Activated T-cell treated with anti-CD3 and anti-CD28 coated beads, Interleukin-2, amount 50 U/mL, for 1 hour (primary cell): Measurements from ENCODE around the gene FIGNL2.

Source experiments
- DNase-seq: peaks from one replicate; pipeline ENCODE4 v3.0.0-alpha.2; 2020

Gene FIGNL2

DNA sequence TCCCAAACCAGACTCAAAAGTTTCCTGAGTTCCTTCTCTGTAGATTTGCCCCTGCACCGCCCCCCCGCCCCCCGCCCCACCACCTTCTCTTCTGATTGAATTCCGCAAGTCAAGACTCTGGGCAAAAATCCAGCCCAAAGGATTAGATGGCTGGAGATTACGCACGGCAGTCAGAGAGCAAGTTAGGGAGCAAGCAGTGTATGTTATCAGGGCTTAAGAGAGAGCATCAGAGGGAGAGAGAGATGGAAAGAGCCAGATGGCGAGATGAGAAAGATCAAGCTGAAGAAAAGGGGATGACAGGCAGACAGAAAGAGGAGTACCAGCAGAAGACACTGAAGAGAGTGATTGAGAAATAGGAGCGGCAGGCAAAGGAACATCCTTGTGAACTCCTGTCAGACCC is 25.5 kb upstream of the FIGNL2 start:
- DNase-seq: no peak

DNA sequence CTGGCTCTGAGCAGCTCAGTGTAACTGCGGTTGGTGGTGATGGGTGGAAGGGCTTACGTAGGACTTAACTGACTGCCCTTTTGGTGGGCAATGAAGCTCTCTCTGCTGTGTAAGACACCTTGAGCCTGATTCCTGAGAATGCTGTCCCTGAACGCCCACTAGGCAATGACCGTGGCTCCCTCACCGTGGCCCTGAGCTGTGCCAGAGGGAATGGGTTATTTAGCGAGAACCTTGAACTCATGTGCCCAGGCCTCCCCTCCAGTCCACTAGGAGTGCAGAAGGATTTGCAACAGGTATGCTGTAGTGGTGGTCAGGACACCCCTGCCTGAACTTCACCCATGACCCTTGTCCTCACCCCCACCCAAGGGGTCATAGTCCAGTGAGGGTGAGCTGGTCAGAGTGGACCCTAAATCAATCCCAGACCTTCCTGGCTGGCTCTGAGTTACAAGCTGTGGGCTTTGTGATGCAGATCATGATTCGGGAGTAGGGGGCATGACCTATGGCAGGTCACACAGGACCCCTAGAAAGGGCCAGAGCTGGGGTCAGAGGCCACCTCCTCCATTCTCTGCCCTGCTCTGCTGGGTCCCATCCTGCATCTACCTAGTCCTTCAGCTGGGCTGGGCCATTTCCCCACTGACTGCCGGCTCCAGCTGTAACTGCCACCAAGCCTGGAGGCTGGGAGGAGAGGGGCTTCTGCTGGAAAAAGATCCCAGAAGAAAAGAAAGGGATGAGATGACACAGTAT is 24.9 kb upstream of the FIGNL2 start:
- no peak for DNase-seq

DNA sequence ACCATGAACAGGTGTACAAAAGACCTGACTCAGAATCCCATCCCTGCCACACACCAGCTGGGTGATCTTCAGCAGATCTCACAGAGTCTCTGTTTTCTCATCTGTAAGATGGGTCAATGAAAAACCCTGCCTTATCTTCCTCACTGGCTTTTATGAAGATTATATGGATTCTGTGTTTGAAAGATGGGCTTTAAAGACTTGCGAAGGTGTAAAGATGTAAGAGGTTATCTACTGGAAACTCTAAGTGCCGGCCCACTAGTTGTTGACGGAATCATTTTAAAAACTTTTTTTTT is 24.1 kb upstream of the FIGNL2 start:
- DNase-seq: no peak

DNA sequence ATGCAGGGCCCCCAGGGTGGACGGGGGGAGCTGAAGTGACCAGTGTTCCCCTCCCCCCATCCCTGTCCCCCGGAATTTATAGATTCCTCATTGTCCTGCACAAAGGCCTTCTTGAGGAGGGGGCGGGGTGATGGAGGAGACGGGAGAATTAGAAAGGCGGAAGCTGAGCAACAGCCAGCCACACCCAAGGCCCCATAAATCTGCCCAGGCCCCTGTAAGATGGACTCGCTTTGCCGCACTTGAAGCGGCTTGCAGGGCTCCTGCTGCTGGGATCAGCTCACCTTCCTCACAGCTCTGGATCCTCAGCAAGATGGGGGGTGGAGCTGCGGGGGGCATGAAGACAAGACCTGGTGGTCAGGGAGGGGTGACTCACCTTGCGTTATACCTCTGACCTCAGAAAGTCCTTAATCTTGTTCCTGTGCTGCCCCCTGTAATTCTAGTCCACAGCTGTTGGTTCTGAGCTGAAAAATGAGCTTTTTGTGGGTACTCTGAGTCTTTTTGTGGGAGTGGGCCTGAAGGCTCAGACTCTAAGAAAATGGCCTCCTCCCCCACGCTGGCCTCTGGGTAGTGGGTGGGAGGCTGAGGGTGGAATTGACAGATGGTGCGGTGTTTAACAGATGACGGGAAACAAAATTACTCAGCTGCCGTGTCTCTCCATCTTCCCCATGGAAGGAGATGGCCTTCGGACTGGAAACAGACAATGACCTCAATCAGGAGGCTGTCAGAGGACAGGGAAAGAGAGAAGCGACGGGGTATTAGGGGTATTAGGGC is 23.6 kb upstream of the FIGNL2 start:
- DNase-seq: no peak

DNA sequence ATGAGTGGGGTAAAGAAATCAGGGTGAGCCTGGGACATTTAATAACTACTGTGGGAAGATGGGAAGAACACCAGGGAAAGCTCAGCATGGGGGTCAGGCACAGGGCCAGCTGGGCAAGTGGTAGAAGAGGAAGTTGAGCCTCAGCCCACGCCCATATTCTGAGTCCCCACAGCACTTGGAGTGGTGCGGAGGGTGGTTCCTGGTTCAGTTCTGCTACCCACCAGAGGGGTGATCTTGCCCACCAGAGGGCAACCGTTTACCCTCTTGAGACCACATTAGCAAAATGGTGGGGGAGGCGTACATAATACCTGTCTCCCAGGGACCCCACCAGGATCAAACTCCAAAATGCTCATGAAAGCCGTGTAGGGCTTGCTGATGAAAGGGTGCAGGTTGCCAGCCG is 22.6 kb upstream of the FIGNL2 start:
- DNase-seq: no peak

DNA sequence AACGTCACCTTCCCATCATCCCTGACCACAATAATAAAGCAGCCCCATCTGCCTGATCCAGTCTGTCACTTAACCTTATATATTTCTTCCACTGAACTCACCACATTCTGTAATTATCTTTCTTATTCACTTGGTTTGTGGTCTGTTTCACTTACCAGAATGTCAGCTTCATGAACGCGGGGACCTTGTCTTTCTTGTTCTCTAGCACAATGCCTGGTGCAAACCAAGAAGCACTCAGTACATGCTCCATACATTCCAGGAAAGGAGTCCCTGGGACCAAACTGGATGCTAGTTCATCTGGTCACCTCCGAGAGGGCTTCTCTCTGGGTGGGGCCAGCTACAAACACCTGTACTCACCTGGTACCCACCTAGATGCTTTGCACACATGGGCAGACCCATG is 22.0 kb upstream of the FIGNL2 start:
- DNase-seq: no peak

DNA sequence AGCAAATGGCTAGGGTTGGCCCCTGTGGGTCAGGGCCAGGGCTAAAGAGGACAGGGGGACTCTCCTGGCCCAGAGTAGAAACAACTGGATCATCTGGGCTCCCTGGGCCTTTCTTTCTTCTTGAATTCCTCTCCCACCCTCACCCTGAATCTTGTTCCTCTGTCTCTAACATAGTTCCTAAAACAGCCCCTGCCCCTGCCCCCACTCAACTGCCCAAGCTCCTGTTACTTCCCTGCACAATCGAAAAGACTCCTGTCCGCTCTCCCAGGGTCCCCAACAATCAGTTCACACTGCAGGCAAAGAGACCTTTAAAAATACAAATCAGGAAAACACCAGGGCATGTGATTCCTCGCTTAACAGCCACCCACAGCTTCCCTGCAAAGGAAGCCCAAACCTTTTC is 21.4 kb upstream of the FIGNL2 start:
- no peak for DNase-seq

DNA sequence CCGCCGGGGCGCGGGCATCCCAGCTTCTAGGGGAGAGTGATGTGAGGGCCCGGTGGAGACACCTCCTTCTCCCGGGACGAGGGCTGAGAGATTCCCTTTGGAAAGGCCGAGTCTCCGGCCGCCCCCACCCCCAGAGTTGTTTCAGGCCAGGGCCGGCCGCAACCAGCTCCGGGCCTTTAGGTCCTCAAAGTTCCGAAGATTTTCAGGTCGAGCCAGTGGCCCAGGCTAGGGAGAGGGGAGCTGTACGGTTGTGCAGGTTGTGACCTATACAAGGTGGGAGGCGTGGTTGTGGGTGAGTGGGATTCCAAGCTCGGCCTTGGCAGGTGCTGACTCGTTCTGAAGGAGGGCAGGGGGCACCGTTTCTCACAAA is 21.0 kb upstream of the FIGNL2 start:
- no peak for DNase-seq

DNA sequence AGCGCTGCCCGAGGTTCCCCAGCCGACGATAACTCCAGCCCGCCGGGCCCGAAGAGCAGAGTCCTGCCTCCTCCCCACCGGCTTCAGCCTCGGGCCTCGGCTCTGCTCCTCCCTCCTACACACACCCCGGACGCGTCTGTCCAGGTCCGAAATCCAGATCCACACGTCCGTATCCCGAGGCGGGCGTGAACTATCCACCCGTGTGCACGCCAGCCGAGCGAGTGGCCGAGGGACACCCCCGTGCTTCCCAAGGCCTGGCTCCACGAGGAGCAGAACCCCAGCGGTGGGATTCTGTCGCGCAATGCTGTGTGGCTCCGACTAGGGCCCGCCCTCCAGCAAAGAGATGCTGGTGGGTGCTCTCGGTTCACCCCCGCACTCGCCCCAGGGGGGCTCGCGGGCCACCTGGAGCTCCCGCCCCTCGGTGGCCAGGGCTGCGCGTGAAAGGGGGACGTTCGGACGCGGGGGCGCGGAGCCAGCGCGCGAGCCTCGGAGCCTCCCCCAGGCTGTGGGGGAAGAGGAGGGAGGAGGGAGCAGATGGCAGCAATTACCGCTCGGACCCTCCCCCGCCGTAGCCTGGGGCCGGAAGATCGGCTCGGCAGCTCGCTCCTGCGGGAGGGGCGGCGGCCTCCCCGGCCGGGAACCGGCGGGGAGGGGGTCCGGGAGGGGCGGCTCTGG is 20.4 kb upstream of the FIGNL2 start:
- no peak for DNase-seq

DNA sequence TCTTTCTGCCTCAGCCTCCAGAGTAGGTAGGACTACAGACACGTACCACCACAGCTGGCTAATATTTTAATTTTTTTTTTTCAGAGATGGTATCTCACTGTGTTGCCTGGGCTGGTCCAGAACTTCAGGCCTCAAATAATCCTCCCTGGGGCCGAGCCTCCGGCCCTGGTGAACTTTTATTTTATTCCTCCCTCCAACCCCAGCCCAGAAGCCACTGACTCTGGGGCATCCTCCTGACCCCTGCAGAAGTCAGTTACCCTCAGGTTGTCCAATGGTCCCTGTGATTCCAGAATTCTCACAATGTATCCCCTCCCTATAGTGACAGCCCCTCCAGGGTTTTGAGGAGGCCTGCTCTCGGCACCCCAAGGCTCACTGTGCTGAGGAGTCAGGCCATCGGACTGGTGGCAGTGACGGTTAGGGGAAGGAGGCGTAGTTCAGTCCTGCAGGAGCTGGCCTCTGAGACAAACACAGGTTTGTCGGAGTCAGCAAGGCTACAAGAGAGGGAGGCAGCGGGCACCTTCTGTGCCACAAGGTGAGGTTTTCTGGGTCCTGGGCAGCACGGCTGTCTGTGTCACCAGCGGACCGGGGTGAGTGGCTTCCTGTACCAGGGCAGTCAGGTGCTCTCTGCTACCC is 19.4 kb upstream of the FIGNL2 start:
- no peak for DNase-seq

DNA sequence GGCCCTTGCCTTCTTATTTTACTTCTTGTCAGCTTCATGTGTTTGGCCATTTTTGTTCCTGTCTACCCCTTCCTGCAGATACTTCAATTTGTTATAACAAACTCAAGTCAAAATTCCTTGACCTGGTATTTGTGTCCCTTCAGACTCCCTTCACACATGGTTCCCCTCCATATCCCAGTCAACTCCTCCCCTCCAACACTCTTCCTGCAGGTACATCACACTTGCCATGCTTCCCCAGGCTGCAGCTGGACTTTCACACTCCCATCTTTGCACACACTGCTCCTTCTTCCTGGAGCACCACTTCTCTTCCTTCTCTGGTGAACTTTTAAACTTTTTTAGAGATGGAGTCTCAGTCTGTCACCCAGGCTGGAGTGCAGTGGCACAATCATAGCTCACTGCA is 18.9 kb upstream of the FIGNL2 start:
- no peak for DNase-seq

DNA sequence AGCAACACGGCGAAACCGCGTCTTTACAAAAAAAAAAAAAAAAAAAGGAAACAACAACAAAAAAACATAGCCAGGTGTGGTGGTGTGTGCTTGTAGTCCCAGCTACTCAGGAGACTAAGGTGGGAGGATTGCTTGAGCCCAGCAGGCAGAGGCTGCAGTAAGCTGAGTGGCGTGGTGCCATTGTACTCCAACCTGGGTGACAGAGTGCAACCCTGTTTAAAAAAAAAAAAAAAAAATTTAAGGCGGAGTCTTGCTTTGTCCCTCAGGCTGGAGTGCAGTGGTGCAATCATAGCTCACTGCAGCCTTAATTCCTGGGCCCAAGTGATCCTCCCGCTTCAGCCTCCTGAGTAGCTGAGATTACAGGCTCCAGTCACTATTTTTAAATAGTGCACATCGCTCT is 18.2 kb upstream of the FIGNL2 start:
- no peak for DNase-seq

DNA sequence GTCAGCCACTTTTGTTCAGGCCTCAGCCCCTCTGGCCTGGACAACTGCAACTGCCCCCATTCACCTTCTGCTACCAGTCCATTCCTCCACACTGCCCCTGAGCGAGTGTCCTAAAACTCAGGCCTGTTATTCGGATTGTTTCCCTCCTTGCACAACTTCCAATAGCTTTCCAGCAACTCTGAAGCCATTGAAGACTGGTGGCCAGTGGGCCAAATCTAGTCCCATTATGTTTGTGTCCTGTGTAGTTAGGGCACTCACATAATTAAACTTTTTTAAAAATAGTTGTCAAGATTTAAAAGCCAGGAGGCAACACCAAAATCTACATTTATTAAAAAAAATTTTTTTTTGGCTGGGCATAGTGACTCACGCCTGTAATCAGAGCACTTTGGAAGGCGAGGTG is 17.8 kb upstream of the FIGNL2 start:
- no peak for DNase-seq

DNA sequence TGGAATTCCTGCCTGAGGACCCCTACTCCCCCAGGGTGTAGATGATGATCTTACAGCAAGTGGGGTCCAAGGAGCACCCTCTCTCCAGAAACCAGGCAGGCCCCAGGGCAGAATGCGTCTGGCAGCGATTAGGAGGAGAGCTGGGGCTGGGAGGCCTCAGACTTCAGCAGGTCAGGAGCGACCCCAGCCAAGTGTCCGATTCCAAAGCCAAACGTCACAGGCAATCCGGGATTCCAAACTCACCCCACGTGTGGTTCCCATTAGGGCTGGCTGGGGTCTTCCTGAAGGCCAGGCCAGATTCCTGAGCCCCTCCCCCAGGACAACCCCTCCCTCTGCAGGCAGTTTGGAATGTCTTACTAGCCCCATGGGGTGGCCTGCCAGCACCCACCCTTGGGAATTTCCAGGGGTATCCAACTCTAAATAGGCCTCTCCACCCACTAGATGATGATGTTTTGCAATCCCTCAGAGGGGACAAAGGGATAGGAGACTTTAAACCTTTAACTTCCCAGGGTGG is 17.3 kb upstream of the FIGNL2 start:
- no peak for DNase-seq

DNA sequence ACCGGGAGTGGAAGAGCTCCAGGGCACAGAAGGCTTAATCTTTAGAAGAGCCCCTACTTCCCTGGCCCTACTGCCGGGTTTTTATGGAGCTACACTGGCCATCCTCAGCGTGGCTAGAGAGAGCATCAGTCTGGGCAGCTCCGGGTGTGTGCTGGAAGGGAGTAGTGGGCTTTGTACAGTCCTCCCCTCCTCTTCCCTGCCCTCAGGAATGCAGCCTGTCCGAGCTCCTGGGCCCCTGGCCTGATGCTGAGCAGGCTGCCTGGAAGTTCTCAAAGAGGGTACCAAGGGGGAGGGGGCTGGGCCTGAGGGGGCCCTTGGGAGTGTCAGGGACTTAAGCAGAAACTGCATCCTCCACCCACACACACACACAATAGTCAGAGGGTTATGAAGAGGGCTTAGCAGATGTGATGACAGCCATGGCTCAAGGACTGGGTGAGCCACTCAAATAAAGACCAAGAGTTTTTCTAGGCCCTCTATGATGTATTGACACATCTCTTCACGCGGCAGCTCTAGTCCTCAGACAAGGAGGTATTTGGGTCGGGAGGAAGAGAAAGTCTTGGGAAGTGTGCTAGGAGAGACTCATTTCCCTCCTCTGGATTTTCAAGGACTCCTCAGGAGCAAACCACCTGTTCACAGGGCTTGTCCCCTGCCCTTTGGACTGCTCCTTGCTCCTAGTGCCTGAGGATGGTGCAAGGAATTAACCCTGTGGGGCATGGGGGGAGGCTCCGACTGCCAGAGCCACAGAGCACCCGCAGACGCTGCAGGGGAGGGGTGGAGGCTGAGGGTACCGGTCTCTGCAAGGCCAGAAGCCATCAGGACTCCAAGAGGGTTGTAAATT is 16.5 kb upstream of the FIGNL2 start:
- no peak for DNase-seq

DNA sequence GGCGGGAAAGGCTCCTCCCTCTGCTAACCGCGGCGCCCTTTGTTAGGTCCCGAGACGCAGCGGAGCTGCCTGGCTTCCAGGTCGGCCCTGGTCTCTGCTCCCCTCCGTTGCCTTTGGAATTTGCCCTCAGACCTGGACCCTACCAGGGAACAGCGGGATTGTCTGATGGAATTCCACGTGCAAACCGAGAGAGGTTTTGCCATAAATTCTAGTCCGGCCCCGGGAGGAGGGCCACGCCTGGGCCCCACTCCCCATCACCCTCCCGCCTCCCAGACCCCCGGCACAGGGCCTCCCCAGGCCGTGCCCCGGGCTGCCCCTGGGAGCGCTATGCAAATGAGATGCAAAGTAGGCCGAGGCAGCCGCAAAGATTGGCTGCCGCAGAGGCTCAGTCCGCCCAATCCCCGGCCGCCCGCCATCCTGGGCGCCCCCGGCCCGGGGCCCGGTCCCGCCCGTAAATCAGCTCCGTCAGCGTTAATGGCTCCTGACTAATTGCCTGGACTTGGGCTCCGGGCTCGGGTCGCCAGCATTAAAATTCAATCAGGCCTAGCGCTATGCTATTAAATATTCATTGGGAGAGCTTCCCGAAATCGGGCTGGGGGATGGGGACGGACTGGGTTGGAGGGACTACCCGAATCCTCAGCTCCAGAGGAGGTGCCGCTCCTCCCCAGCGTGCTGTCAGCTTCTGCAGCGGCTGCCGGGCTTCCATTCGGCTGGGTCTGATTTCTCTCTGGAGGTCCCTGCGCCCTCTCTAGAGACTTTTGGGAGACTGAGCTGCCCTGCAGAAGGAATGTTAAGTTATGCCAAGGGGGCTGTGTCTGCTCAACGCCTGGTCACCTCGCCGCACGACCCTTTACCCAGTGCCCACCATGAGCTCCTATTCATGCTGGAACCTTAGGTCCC is 15.7 kb upstream of the FIGNL2 start:
- no peak for DNase-seq

DNA sequence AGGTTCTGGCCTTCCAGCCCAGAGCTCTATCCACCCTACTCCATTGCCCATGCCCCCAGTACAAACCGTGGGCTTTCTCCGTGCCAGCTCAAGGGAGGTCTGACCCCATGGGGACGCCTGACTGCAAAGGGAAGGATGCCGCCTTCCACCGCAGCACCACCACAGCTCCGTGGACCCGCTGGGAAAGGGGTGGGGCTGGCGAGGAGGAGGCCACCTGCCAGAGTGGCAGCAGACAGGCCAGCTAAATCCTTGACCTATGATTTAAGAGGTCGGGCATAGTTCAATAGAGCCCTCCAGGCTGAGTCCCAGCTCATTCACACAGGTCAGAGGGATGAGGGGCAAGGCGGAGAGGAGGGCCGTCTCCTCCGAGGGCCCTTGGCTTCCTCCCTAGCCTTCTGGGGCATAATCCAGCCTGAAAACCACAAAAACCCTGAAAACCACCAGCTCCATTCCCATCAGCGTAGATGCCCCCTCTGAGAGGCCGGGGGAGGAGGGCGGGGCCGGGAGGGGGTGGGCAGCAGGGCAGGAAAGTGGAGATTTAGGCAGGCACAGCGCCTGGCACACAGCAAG is 14.9 kb upstream of the FIGNL2 start:
- DNase-seq: no peak

DNA sequence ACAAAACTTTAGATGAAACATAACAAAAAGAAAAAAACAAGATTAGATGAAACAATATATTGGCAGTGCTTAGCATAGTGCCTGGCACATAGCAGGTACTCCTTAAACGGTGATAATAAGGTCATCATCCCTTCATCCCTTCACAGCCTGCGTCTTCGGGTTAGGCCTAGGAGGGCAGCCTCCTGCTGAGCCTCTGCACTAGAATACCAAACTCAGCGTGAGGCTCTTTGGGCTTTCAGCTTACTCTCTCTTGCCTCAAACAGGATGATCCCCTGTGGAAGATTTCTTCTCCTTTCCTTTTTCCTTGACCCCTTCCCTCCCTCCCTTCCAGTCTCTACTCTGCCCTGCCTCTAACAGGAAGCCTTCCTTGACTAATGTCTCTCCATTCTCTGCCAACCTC is 14.4 kb upstream of the FIGNL2 start:
- DNase-seq: no peak

DNA sequence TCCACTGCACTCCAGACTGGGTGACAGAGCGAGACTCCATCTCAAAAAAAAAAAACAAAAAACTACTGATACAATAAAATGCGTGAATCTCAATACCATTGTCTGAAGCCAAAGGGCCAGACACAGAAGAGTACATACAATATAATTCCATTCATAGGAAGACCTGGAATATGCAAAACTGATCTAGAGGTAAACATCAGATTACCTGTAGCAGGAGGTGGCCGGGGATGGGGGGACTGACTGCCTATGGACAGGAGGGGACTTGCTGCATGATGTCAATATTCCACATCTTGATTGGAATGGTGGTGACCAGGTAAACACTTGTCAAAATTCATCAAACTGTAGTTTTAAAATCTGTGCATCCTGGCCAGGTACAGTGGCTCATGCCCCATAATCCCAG is 12.5 kb upstream of the FIGNL2 start:
- DNase-seq: no peak

DNA sequence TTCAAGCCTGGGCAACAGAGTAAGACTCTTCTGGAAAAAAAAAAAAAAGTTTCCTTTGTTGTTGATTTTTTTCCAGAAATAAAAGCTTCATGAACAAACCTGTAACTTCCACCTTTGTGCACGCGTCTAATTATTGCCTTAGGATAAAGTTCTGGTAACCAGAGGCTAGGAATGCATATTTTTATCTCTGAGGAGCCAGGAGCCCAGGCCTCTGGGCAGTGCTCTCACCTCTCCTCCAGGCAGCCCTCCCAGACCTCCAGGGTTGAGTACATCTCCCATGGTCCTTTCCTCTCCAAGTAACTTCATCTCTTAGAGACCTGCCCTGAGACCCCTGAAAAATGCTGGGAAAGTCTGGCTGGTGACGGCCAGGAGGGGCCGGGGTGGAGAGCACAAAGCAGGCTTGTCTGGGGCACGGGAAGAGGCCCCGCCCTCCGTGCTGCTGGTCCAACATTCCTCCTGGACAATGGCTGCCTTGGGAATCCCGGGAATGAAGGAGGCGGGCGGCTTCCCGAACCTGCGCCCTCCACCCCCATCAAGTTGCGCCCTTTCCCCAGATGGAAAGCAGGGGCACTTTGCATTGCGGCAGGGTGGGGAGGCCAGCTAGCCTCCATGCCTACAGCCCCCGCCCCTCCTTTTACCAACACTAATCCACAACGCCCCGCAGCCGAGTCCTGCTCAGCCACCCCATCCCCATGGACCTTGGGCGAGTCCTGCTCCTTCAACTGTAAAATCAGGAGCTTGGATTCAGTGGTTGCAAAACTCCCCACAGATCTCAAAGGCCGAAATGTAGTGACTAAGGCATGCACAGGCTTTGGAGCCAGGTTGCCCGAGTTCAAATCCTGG is 7.3 kb upstream of the FIGNL2 start:
- DNase-seq: no peak
